SK-N-SH (cell line): ENCODE data around the gene PDE8A. TPM values are rescaled to one million over a fixed set of nuclear protein-coding genes. Genes with fewer than 3 reads are reported as not detected.

Experiments used
- CTCF ChIA-PET: fragments of 300-600, 350-600 bp; formaldehyde crosslinking; extraction: SDS; loops from one replicate; lab custom pipeline; 2021; lab: Yijun Ruan, JAX
- POLR2A ChIA-PET: fragments of 350-600 bp; sonication (Branson Sonifier 250); formaldehyde crosslinking; extraction: SDS; loops from one replicate; lab custom pipeline; 2020; ENCODE audit warnings: antibody characterized with exemption, inconsistent platforms; lab: Yijun Ruan, JAX
- DNase-seq: peaks from one replicate; pipeline ENCODE4 v3.0.0; 2012
- H2AFZ ChIP-seq: fragments of 200-600 bp; sonication (generic); 2 replicates; pipeline ENCODE4 v1.8.1; 2016; ENCODE audit warnings: antibody characterized with exemption, mild to moderate bottlenecking, low read depth
- H3F3A ChIP-seq: fragments of 200-600 bp; sonication (generic); replicated peaks from 2 replicates; pipeline ENCODE3; 2016; ENCODE audit warnings: antibody characterized with exemption, mild to moderate bottlenecking; ENCODE audit not compliant: insufficient read depth
- H3K27ac ChIP-seq, 2 experiments: fragments of 200-500 bp in 1 of 2; fragments of 200-600 bp in 1 of 2; sonication (Bioruptor generic) in 1 of 2; sonication (generic), shearing (Covaris generic) in 1 of 2; 2 replicates each; pipeline versions ENCODE4 v1.5.1 to v1.6.1; 2014 to 2016; ENCODE audit warnings: low read depth in 2 of 2, inconsistent platforms in 1 of 2, low read length in 1 of 2, mild to moderate bottlenecking in 1 of 2, mixed read lengths in 1 of 2
- H3K27me3 ChIP-seq: fragments of 200-600 bp; sonication (generic), shearing (Covaris generic); 2 replicates; pipeline ENCODE4 v1.6.1; 2016; ENCODE audit warnings: mixed run types; ENCODE audit not compliant: insufficient read depth
- H3K36me3 ChIP-seq, 2 experiments: fragments of 200-500 bp in 1 of 2; fragments of 200-600 bp in 1 of 2; sonication (Bioruptor generic) in 1 of 2; sonication (generic) in 1 of 2; replicated peaks in 1 of 2; 2 replicates each; pipeline versions ENCODE3 to v1.5.1; 2014 to 2016; ENCODE audit warnings: low read length in 1 of 2, mild to moderate bottlenecking in 1 of 2; ENCODE audit not compliant: insufficient read depth in 2 of 2, control insufficient read depth in 1 of 2
- H3K4me1 ChIP-seq, 2 experiments: fragments of 200-500 bp in 1 of 2; fragments of 200-600 bp in 1 of 2; sonication (Bioruptor generic) in 1 of 2; sonication (generic), shearing (Covaris generic) in 1 of 2; 2 replicates each; pipeline versions ENCODE4 v1.5.1 to v1.6.1; 2014 to 2016; ENCODE audit warnings: low read depth in 1 of 2, low read length in 1 of 2, mixed run types in 1 of 2; ENCODE audit not compliant: insufficient read depth in 2 of 2, control insufficient read depth in 1 of 2
- H3K4me2 ChIP-seq: fragments of 200-600 bp; sonication (generic), shearing (Covaris generic); 2 replicates; pipeline ENCODE4 v1.6.1; 2017; ENCODE audit warnings: mixed run types
- H3K4me3 ChIP-seq, 2 experiments: fragments of 200-500 bp in 1 of 2; fragments of 200-600 bp in 1 of 2; sonication (Bioruptor generic) in 1 of 2; sonication (generic), shearing (Covaris generic) in 1 of 2; 2 replicates each; pipeline versions ENCODE4 v1.5.1 to v1.8.1; 2014 to 2016; ENCODE audit warnings: low read depth in 2 of 2, inconsistent platforms in 1 of 2, low read length in 1 of 2, mild to moderate bottlenecking in 1 of 2, mixed read lengths in 1 of 2, moderate library complexity in 1 of 2
- H3K79me2 ChIP-seq: fragments of 200-600 bp; sonication (generic); 2 replicates; pipeline ENCODE4 v1.8.1; 2017; ENCODE audit warnings: mild to moderate bottlenecking; ENCODE audit not compliant: insufficient read depth
- H3K9ac ChIP-seq: fragments of 200-600 bp; sonication (generic); 2 replicates; pipeline ENCODE4 v1.6.1; 2017; ENCODE audit warnings: mixed run types
- H3K9me2 ChIP-seq: fragments of 200-600 bp; sonication (generic); 2 replicates; pipeline ENCODE4 v1.6.1; 2017; ENCODE audit warnings: mixed run types
- H3K9me3 ChIP-seq: fragments of 200-600 bp; sonication (generic); 2 replicates; pipeline ENCODE4 v1.6.1; 2017; ENCODE audit warnings: mixed run types, mild to moderate bottlenecking, moderate library complexity
- H4K20me1 ChIP-seq: fragments of 200-600 bp; sonication (generic); 2 replicates; pipeline ENCODE4 v1.6.1; 2017; ENCODE audit warnings: mild to moderate bottlenecking, mixed run types; ENCODE audit not compliant: insufficient read depth
- EP300 ChIP-seq, 2 experiments: IDR thresholded peaks; 2 replicates each; pipeline versions ENCODE4 v1.4.0 to v1.6.1; 2012; ENCODE audit warnings: borderline replicate concordance in 1 of 2, low read depth in 1 of 2, low read length in 1 of 2
- FOSL2 ChIP-seq: IDR thresholded peaks from 2 replicates; pipeline ENCODE4 v1.4.0; 2012; ENCODE audit warnings: low read depth, mild to moderate bottlenecking, moderate library complexity, borderline replicate concordance
- IRF3 ChIP-seq: fragments of 150-350 bp; IDR thresholded peaks from 2 replicates; pipeline ENCODE4 v1.6.1; 2016; ENCODE audit warnings: mild to moderate bottlenecking, low read depth, low read length
- RAD21 ChIP-seq: IDR thresholded peaks from 2 replicates; pipeline ENCODE4 v1.6.1; 2012; ENCODE audit warnings: mild to moderate bottlenecking, low read length
- RCOR1 ChIP-seq: fragments of 150-350 bp; IDR thresholded peaks from 2 replicates; pipeline ENCODE4 v1.6.1; 2017; ENCODE audit warnings: antibody characterized with exemption, low read length
- SIN3A ChIP-seq: IDR thresholded peaks from 2 replicates; pipeline ENCODE4 v1.6.1; 2012; ENCODE audit warnings: low read depth, mild to moderate bottlenecking, low read length, moderate library complexity, borderline replicate concordance
- SMC3 ChIP-seq: IDR thresholded peaks from 2 replicates; pipeline ENCODE4 v1.6.1; 2012; ENCODE audit warnings: low read depth, low read length, improper control_type of control experiment
- TCF12 ChIP-seq: IDR thresholded peaks from 2 replicates; pipeline ENCODE4 v1.4.0; 2012
- WGBS: methylation state at CpG from one replicate; pipeline ENCODE4 v1.1.6; 2017; ENCODE audit warnings: low lambda C conversion rate; 5-methylcytosine and 5-hydroxymethylcytosine counted together
- polyA plus RNA-seq, 3 experiments: library from polyadenylated mRNA; depleted of rRNA; stranded (reverse); fragments of >200 nt; gene quantifications; 2 replicates each; pipeline ENCODE4 v1.2.3, GENCODE V29; 2012
- TF ChIP-seq, protein P1 (sequence below): IDR thresholded peaks from 2 replicates; pipeline ENCODE4 v1.6.1; 2012; ENCODE audit warnings: mild to moderate bottlenecking, low read depth, low read length, moderate library complexity
- TF ChIP-seq, protein P2 (sequence below): IDR thresholded peaks from 2 replicates; pipeline ENCODE4; 2012

PDE8A gene
- polyA plus RNA-seq, 1 of the 3 experiments (the other 2 are of a cell fraction) = 13.4 TPM

GRCh38 chr15:85094685-85095084 is 113.0 kb downstream of the PDE8A start:
- no peak overlapping the region for H2AFZ ChIP-seq
- POLR2A ChIA-PET = no interaction called here
- no peak for TF ChIP-seq IRF3
- TF ChIP-seq FOSL2 = peak; percentile 42; the same call in 1 of the 2 replicates
- TF ChIP-seq, all 33 proteins: peak for 1
- no peak overlapping the region for H3K4me2 ChIP-seq
- H4K20me1 ChIP-seq = no peaks in the 10 kb centered on the region
- CTCF ChIA-PET = interaction anchor here (1.4 kb wide), 1 partner anchor 202 kb away, joined by 3 read pairs; no protein-coding TSS in a partner anchor
- H3F3A ChIP-seq = no peaks in the 10 kb centered on the region
- H3K79me2 ChIP-seq = no peaks in the 10 kb centered on the region
- H3K27me3 ChIP-seq = no peaks in the 10 kb centered on the region
- peaks cover 10 to 17% of the 10 kb centered on the region in 2 experiments for H3K36me3 ChIP-seq
- H3K4me1 ChIP-seq = peaks cover 0 to 14% of the 10 kb centered on the region in 2 experiments; a peak in 1 of 4 replicates
- no peak overlapping the region for H3K27ac ChIP-seq
- DNase-seq = no peak
- no peaks in the 10 kb centered on the region for H3K9me3 ChIP-seq
- H3K9me2 ChIP-seq = no peaks in the 10 kb centered on the region
- H3K4me3 ChIP-seq = no peak overlapping the region
- 77% methylated on average over 3 of the region's 3 CpGs for WGBS
- no peak overlapping the region for H3K9ac ChIP-seq

- Histone ChIP-seq H2AFZ (no peak overlapping the region), H3K36me3 (peaks cover 15 to 18% of the 10 kb centered on the region in 2 experiments), H3K9me2 (no peaks in the 10 kb centered on the region), H3K4me2 (no peak overlapping the region), H3K79me2 (no peaks in the 10 kb centered on the region), H3F3A (no peaks in the 10 kb centered on the region), H3K27me3 (no peaks in the 10 kb centered on the region), H3K4me1 (peaks cover 0 to 5% of the 10 kb centered on the region in 2 experiments; a peak in 1 of 4 replicates), H4K20me1 (no peaks in the 10 kb centered on the region), H3K4me3 (no peak overlapping the region), H3K9ac (no peak overlapping the region), H3K9me3 (no peaks in the 10 kb centered on the region), H3K27ac (no peak overlapping the region)
- TF ChIP-seq TCF12 = no peak
- TF ChIP-seq, protein P1, sequence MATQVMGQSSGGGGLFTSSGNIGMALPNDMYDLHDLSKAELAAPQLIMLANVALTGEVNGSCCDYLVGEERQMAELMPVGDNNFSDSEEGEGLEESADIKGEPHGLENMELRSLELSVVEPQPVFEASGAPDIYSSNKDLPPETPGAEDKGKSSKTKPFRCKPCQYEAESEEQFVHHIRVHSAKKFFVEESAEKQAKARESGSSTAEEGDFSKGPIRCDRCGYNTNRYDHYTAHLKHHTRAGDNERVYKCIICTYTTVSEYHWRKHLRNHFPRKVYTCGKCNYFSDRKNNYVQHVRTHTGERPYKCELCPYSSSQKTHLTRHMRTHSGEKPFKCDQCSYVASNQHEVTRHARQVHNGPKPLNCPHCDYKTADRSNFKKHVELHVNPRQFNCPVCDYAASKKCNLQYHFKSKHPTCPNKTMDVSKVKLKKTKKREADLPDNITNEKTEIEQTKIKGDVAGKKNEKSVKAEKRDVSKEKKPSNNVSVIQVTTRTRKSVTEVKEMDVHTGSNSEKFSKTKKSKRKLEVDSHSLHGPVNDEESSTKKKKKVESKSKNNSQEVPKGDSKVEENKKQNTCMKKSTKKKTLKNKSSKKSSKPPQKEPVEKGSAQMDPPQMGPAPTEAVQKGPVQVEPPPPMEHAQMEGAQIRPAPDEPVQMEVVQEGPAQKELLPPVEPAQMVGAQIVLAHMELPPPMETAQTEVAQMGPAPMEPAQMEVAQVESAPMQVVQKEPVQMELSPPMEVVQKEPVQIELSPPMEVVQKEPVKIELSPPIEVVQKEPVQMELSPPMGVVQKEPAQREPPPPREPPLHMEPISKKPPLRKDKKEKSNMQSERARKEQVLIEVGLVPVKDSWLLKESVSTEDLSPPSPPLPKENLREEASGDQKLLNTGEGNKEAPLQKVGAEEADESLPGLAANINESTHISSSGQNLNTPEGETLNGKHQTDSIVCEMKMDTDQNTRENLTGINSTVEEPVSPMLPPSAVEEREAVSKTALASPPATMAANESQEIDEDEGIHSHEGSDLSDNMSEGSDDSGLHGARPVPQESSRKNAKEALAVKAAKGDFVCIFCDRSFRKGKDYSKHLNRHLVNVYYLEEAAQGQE = no peak
- WGBS = 89% methylated on average over 6 of the region's 6 CpGs
- ChIA-PET CTCF (interaction anchor here (1.4 kb wide), 1 partner anchor 201 kb away, joined by 3 read pairs; no protein-coding TSS in a partner anchor), POLR2A (no interaction called here)
- DNase-seq = no peak
Measured at GRCh38 chr15:85095566-85095965, 113.9 kb downstream of the PDE8A start.

DNA sequence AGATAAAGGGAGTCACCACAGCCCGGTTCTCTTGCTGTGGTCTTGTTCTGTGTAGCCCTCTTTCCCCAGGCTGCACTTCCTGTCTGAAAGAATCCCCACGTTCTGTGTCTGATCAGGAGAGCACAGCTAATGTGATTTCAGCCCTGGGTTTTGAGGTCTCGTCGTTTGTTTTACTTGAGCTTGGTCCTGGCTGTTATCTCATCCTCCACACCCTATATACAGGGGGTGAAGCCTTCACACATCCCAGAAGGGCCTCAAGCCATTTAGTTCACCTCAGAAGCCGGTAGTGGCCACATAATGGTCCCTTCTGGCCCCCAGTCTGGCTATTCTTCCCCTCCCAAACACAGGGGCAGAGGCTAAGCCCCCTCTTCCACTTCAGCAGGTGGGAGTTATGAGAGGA is 115.6 kb downstream of the PDE8A start:
- H3K9ac ChIP-seq = no peak overlapping the region
- H3K27ac ChIP-seq = no peak overlapping the region
- H4K20me1 ChIP-seq = no peaks in the 10 kb centered on the region
- H3K36me3 ChIP-seq = peaks cover 13 to 28% of the 10 kb centered on the region in 2 experiments
- H3K4me1 ChIP-seq = no peaks in the 10 kb centered on the region
- no peaks in the 10 kb centered on the region for H3F3A ChIP-seq
- no peak for DNase-seq
- H3K9me2 ChIP-seq = no peaks in the 10 kb centered on the region
- POLR2A ChIA-PET = no interaction called here
- H3K4me3 ChIP-seq = no peak overlapping the region
- H2AFZ ChIP-seq = no peak overlapping the region
- no peaks in the 10 kb centered on the region for H3K79me2 ChIP-seq
- H3K9me3 ChIP-seq = no peaks in the 10 kb centered on the region
- CTCF ChIA-PET = interaction anchor here (0.6 kb wide), 1 partner anchor 9 kb away, joined by 4 read pairs; no protein-coding TSS in a partner anchor
- no peaks in the 10 kb centered on the region for H3K27me3 ChIP-seq
- 91% methylated on average over 5 of the region's 5 CpGs for WGBS
- H3K4me2 ChIP-seq = no peak overlapping the region
- TF ChIP-seq EP300 (IDR thresholded peaks at IDR 0.05; ENCODE audit: borderline replicate concordance in 1 of 2, low read depth in 1 of 2, low read length in 1 of 2) (no peak), SMC3 (no peak), RCOR1 (no peak), RAD21 (no peak), SIN3A (no peak)
- TF ChIP-seq, protein P2, sequence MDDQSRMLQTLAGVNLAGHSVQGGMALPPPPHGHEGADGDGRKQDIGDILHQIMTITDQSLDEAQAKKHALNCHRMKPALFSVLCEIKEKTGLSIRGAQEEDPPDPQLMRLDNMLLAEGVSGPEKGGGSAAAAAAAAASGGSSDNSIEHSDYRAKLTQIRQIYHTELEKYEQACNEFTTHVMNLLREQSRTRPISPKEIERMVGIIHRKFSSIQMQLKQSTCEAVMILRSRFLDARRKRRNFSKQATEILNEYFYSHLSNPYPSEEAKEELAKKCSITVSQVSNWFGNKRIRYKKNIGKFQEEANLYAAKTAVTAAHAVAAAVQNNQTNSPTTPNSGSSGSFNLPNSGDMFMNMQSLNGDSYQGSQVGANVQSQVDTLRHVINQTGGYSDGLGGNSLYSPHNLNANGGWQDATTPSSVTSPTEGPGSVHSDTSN = no peak
- TF ChIP-seq, protein P1 = no peak
